Measurements from ENCODE around the gene IRX4. TPM values are rescaled to one million over a fixed set of nuclear protein-coding genes. Genes with fewer than 3 reads are reported as not detected.

Gene IRX4
- total RNA-seq, 1 donor from 2014 or later = 0.68 TPM

- H4K20me1 ChIP-seq (ENCODE audit: insufficient read depth, low read length) = no peaks in the 10 kb centered on the region
- TF ChIP-seq EZH2 (IDR thresholded peaks at IDR 0.05; ENCODE audit: insufficient read depth, low read length) = no peak
- TF ChIP-seq, protein P1, sequence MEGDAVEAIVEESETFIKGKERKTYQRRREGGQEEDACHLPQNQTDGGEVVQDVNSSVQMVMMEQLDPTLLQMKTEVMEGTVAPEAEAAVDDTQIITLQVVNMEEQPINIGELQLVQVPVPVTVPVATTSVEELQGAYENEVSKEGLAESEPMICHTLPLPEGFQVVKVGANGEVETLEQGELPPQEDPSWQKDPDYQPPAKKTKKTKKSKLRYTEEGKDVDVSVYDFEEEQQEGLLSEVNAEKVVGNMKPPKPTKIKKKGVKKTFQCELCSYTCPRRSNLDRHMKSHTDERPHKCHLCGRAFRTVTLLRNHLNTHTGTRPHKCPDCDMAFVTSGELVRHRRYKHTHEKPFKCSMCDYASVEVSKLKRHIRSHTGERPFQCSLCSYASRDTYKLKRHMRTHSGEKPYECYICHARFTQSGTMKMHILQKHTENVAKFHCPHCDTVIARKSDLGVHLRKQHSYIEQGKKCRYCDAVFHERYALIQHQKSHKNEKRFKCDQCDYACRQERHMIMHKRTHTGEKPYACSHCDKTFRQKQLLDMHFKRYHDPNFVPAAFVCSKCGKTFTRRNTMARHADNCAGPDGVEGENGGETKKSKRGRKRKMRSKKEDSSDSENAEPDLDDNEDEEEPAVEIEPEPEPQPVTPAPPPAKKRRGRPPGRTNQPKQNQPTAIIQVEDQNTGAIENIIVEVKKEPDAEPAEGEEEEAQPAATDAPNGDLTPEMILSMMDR (IDR thresholded peaks at IDR 0.05; ENCODE audit: insufficient read depth, low read depth, low read length) = no peak
- peaks cover 12% of the 10 kb centered on the region for H3K9me3 Mint-ChIP-seq (ENCODE audit: unreplicated experiment)
- no peak overlapping the region for H3K27ac ChIP-seq (ENCODE audit: low read depth, low read length)
- DNase-seq (ENCODE audit: low read depth) = no peak
- H3K27me3 ChIP-seq (ENCODE audit: insufficient read depth, low read length) = peaks cover 7% of the 10 kb centered on the region
- H2AFZ ChIP-seq (ENCODE audit: low read depth, low read length) = no peak overlapping the region
- no peaks in the 10 kb centered on the region for H3K79me2 ChIP-seq (ENCODE audit: insufficient read depth, low read length)
- H3K4me3 ChIP-seq (ENCODE audit: insufficient read depth, low read depth, low read length) = no peak overlapping the region
- H3K4me1 Mint-ChIP-seq (ENCODE audit: low read depth, unreplicated experiment) = no peaks in the 10 kb centered on the region
- no peak overlapping the region for H3K9ac ChIP-seq (ENCODE audit: low read length)
- no peaks in the 10 kb centered on the region for H3K9me3 ChIP-seq (ENCODE audit: insufficient read depth, low read depth, low read length)
- peaks cover 79% of the 10 kb centered on the region for H3K27me3 Mint-ChIP-seq (ENCODE audit: low read depth, unreplicated experiment)
- no peak overlapping the region for H3K4me3 Mint-ChIP-seq (ENCODE audit: unreplicated experiment)
- H3K36me3 Mint-ChIP-seq (ENCODE audit: low read depth, unreplicated experiment) = peaks cover 2% of the 10 kb centered on the region
- no peaks in the 10 kb centered on the region for H3K36me3 ChIP-seq (ENCODE audit: insufficient read depth, low read length)
- no peak for FAIRE-seq
- no peak overlapping the region for H3K4me2 ChIP-seq (ENCODE audit: low read length)
- H3K4me1 ChIP-seq (ENCODE audit: insufficient read depth, low read length) = no peaks in the 10 kb centered on the region
- no peak overlapping the region for H3K27ac Mint-ChIP-seq (ENCODE audit: unreplicated experiment)
Observed at GRCh38 chr5:1892211-1892610, 9.5 kb upstream of the IRX4 start.

DNA sequence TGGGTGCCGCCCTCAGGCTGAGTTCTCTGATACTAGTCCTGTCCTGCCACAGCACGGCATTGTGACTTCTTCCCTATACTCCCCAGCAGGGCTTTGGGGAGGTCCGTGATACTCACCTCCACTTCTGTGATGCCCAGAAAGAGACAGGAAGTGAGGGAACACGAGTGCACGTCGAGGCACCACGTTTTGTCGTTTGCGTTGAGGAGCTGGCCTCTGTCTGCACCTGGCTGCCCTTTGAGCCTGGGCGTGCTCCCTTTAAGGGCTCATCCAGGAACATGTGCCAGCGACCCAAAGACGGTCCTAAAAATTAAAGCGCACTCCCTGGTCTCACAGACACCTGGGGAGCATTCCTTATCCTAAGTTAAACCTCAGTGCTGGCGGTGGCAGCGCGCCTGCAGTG, 8.7 kb upstream of the IRX4 start:
- TF ChIP-seq, protein P1 (IDR thresholded peaks at IDR 0.05; ENCODE audit: insufficient read depth, low read depth, low read length) = no peak
- TF ChIP-seq EZH2 (IDR thresholded peaks at IDR 0.05; ENCODE audit: insufficient read depth, low read length) = no peak
- no peak for FAIRE-seq
- H3K4me1 ChIP-seq (ENCODE audit: insufficient read depth, low read length) = no peaks in the 10 kb centered on the region
- H3K27me3 ChIP-seq (ENCODE audit: insufficient read depth, low read length) = peaks cover 7% of the 10 kb centered on the region
- DNase-seq (ENCODE audit: low read depth) = no peak
- H3K4me2 ChIP-seq (ENCODE audit: low read length) = no peak overlapping the region
- H2AFZ ChIP-seq (ENCODE audit: low read depth, low read length) = no peak overlapping the region
- Mint-ChIP-seq H3K4me3 (ENCODE audit: unreplicated experiment) (no peak overlapping the region), H3K27me3 (ENCODE audit: low read depth, unreplicated experiment) (peaks cover 71% of the 10 kb centered on the region), H3K36me3 (ENCODE audit: low read depth, unreplicated experiment) (peaks cover 2% of the 10 kb centered on the region), H3K9me3 (ENCODE audit: unreplicated experiment) (peaks cover 10% of the 10 kb centered on the region), H3K27ac (ENCODE audit: unreplicated experiment) (no peak overlapping the region), H3K4me1 (ENCODE audit: low read depth, unreplicated experiment) (no peaks in the 10 kb centered on the region)
- H3K36me3 ChIP-seq (ENCODE audit: insufficient read depth, low read length) = no peaks in the 10 kb centered on the region
- H3K9ac ChIP-seq (ENCODE audit: low read length) = no peak overlapping the region
- no peak overlapping the region for H3K27ac ChIP-seq (ENCODE audit: low read depth, low read length)
- H4K20me1 ChIP-seq (ENCODE audit: insufficient read depth, low read length) = no peaks in the 10 kb centered on the region
- H3K79me2 ChIP-seq (ENCODE audit: insufficient read depth, low read length) = no peaks in the 10 kb centered on the region
- no peaks in the 10 kb centered on the region for H3K9me3 ChIP-seq (ENCODE audit: insufficient read depth, low read depth, low read length)
- no peak overlapping the region for H3K4me3 ChIP-seq (ENCODE audit: insufficient read depth, low read depth, low read length)

DNA sequence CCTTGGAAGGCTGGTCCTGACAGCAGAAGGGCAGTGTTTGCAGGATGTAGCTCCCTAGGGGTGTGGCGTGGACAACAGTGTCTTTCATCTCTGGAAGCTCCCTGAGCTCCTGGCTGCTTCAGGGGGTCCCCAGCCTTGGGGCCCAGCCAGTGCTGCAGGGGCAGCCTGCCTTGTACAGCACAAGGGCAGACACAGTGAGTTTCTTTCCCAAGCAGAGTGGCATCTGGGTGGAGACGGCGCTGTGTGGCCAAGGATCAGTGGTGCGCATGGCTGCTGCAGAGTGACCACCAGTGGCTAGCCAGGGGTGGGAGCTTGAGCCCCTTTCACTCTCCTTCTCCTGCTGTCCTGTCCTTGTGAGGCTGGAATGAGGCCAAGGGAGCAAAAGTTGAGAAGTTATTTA, 7.6 kb upstream of the IRX4 start:
- no peaks in the 10 kb centered on the region for H3K4me1 ChIP-seq (ENCODE audit: insufficient read depth, low read length)
- H3K4me2 ChIP-seq (ENCODE audit: low read length) = no peak overlapping the region
- no peaks in the 10 kb centered on the region for H3K79me2 ChIP-seq (ENCODE audit: insufficient read depth, low read length)
- H3K9ac ChIP-seq (ENCODE audit: low read length) = no peak overlapping the region
- TF ChIP-seq EZH2 (IDR thresholded peaks at IDR 0.05; ENCODE audit: insufficient read depth, low read length) = no peak
- TF ChIP-seq, protein P1 (IDR thresholded peaks at IDR 0.05; ENCODE audit: insufficient read depth, low read depth, low read length) = no peak
- H3K4me1 Mint-ChIP-seq (ENCODE audit: low read depth, unreplicated experiment) = no peaks in the 10 kb centered on the region
- no peak overlapping the region for H3K27ac Mint-ChIP-seq (ENCODE audit: unreplicated experiment)
- peaks cover 2% of the 10 kb centered on the region for H3K36me3 Mint-ChIP-seq (ENCODE audit: low read depth, unreplicated experiment)
- no peaks in the 10 kb centered on the region for H4K20me1 ChIP-seq (ENCODE audit: insufficient read depth, low read length)
- H3K27me3 Mint-ChIP-seq (ENCODE audit: low read depth, unreplicated experiment) = peaks cover 73% of the 10 kb centered on the region
- H3K27ac ChIP-seq (ENCODE audit: low read depth, low read length) = no peak overlapping the region
- FAIRE-seq (no peak), DNase-seq (ENCODE audit: low read depth) (no peak)
- peaks cover 12% of the 10 kb centered on the region for H3K9me3 Mint-ChIP-seq (ENCODE audit: unreplicated experiment)
- H3K4me3 Mint-ChIP-seq (ENCODE audit: unreplicated experiment) = no peak overlapping the region
- no peak overlapping the region for H2AFZ ChIP-seq (ENCODE audit: low read depth, low read length)
- no peaks in the 10 kb centered on the region for H3K9me3 ChIP-seq (ENCODE audit: insufficient read depth, low read depth, low read length)
- no peak overlapping the region for H3K4me3 ChIP-seq (ENCODE audit: insufficient read depth, low read depth, low read length)
- H3K36me3 ChIP-seq (ENCODE audit: insufficient read depth, low read length) = no peaks in the 10 kb centered on the region
- peaks cover 16% of the 10 kb centered on the region for H3K27me3 ChIP-seq (ENCODE audit: insufficient read depth, low read length)
